GM12873 (cell line): ENCODE results near the gene HEYL.

Source experiments
- CTCF ChIP-seq: IDR thresholded peaks from 2 replicates; pipeline ENCODE4 v1.5.1; 2012; ENCODE audit warnings: low read depth, mild to moderate bottlenecking, moderate library complexity, low read length, control low read depth; ENCODE audit not compliant: insufficient read depth; ENCODE audit errors: missing control alignments

HEYL gene

GRCh38 chr1:39657402-39657801 lies 18.0 kb upstream of the HEYL start:
- TF ChIP-seq CTCF, result no peak

DNA sequence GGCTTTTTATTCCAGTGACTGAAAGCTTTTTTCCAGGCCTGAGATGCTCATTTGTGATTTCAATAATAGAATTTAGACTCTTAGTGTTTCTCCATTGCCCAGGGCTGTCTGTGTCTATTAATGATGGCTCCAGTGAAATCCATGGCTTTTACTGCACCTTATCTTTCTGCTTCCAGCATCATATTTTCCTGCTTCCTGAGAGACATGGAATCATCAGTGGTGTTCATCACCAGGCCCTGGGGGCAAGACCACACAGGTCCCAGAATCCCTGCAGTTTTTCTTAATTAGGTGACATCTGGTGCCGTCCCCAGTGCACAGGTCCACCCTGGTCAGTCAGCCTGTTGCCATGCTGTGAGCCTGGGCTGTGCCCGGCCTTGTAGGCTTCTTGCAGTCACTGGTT lies 16.9 kb upstream of the HEYL start:
- no peak for TF ChIP-seq CTCF

- TF ChIP-seq CTCF, result no peak
Measured at GRCh38 chr1:39655578-39656268, 16.3 kb upstream of the HEYL start.

- no peak for TF ChIP-seq CTCF
Measured at GRCh38 chr1:39654291-39654690, 14.8 kb upstream of the HEYL start.

- TF ChIP-seq CTCF, result peak; percentile 94
Measured at GRCh38 chr1:39653546-39654031, 14.1 kb upstream of the HEYL start.

- no peak for TF ChIP-seq CTCF
Measured at GRCh38 chr1:39652554-39652953, 13.1 kb upstream of the HEYL start.

DNA sequence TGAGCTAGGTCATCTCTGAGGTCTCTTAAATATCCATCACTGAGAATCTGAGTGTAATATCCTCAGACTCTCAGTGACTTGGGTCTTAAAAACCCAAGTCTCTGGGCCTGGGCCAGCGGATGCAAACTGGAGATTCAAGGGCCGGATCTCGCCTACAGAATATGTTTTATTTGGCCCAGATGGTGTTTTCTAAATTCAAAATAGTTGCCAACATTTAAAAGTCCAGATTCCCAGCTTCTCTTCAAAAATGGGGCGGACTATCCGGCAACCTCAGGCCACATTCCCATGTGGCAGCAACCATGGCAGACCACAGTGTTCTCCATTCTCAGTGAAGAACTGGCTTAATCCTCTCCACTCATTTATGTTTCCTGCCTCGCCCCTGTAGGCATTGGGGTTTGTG lies 12.7 kb upstream of the HEYL start:
- no peak for TF ChIP-seq CTCF
